Right atrium auricular region (tissue), 2 donors: ENCODE measurements around the gene PNP. TPM values are rescaled to one million over a fixed set of nuclear protein-coding genes. Genes with fewer than 3 reads are reported as not detected.

ENCODE experiments used
- total RNA-seq, 2 donors: library from RNA; depleted of rRNA; stranded (reverse); fragments of >200 nt; gene quantifications; one replicate each; pipeline ENCODE4 v1.1.0, GENCODE V29; 2016

The PNP gene
- total RNA-seq, 2 donors from 2014 or later, result 7.4 to 25.2 TPM

Other genes starting within 250 kb of the PNP start
- not detected for gene OR11H6, start 245.7 kb upstream of the PNP start, total RNA-seq
- not detected for gene OR11H7, start 240.4 kb upstream of the PNP start, total RNA-seq
- gene OR11H4, start 230.1 kb upstream of the PNP start, total RNA-seq, result not detected
- gene TTC5, start 163.5 kb upstream of the PNP start, total RNA-seq, result 1 to 10 TPM; 4.3 to 7.7 TPM
- 10 to 100 TPM; 52.9 to 71.1 TPM for gene CCNB1IP1, start 136.1 kb upstream of the PNP start, total RNA-seq
- gene PARP2, start 125.8 kb upstream of the PNP start, total RNA-seq, result 1 to 10 TPM; 6.5 to 8.9 TPM
- gene TEP1, start 55.9 kb upstream of the PNP start, total RNA-seq, result 10 to 100 TPM in 1 of 2 donors, 1 to 10 TPM in 1; 6.9 to 11.9 TPM
- under 1 TPM; 0.35 to 0.44 TPM for gene KLHL33, start 33.2 kb upstream of the PNP start, total RNA-seq
- 10 to 100 TPM; 23.8 to 30.1 TPM for gene OSGEP, start 14.6 kb upstream of the PNP start, total RNA-seq
- gene APEX1, start 14.2 kb upstream of the PNP start, total RNA-seq, result 10 to 100 TPM; 72.6 to 97.6 TPM
- 10 to 100 TPM in 1 of 2 donors, 1 to 10 TPM in 1; 9.8 to 13.3 TPM for gene PIP4P1, start 8.0 kb upstream of the PNP start, total RNA-seq
- gene RNASE10, start 36.1 kb downstream of the PNP start, total RNA-seq, result not detected
- gene RNASE9, start 91.6 kb downstream of the PNP start, total RNA-seq, result not detected
- not detected for gene RNASE11, start 118.6 kb downstream of the PNP start, total RNA-seq
- not detected for gene RNASE12, start 122.0 kb downstream of the PNP start, total RNA-seq
- not detected for gene OR6S1, start 172.3 kb downstream of the PNP start, total RNA-seq
- 10 to 100 TPM; 19.5 to 44.4 TPM for gene RNASE4, start 215.2 kb downstream of the PNP start, total RNA-seq
- gene ANG, start 219.4 kb downstream of the PNP start, total RNA-seq, result 10 to 100 TPM in 1 of 2 donors, 1 to 10 TPM in 1; 4.4 to 14.5 TPM